ENCODE measurements around the gene LIAS.
A peak's percentile ranks its signal among the peaks of the same experiment; 100 is the strongest.

LIAS gene

GRCh38 chr4:39467464-39467863 is 8.6 kb downstream of the LIAS start:
- Histone ChIP-seq H3K27ac (no peak overlapping the region), H3K36me3 (peaks cover 53 to 83% (median 63%) of the 10 kb centered on the region in 11 experiments)

GRCh38 chr4:39469429-39470077 is 10.7 kb downstream of the LIAS start:
- H3K27ac ChIP-seq, result peak overlapping the region; percentile 48 to 90 (median 79); a peak in 21 of 22 replicates
- peaks cover 44 to 74% (median 55%) of the 10 kb centered on the region in 11 experiments for H3K36me3 ChIP-seq
- H3K9me3 ChIP-seq (replicated peaks in 1 of 11), result no peaks in the 10 kb centered on the region
- no peaks in the 10 kb centered on the region for H4K20me1 ChIP-seq
- peak overlapping the region; percentile 8 to 81 (median 50); a peak in 16 of 22 replicates for H3K4me2 ChIP-seq
- 0 out of 20 replicates have a peak overlapping the region, but pooled peaks of 1 of the 10 experiments have one; percentile 25 for H3K4me3 ChIP-seq
- H3K27me3 ChIP-seq, result no peaks in the 10 kb centered on the region
- peak overlapping the region; percentile 53 to 80 (median 73); a peak in 21 of 22 replicates for H3K9ac ChIP-seq
- H3K4me1 ChIP-seq, result peaks cover 0 to 9% (median 5%) of the 10 kb centered on the region in 10 experiments; a peak in 14 of 20 replicates
- TF ChIP-seq Cebpa-rat (IDR thresholded peaks at IDR 0.05), result no peak

More at GRCh38 chr4:39467464-39467863, 8.6 kb downstream of the LIAS start:
- no peak overlapping the region for H3K4me2 ChIP-seq
- no peaks in the 10 kb centered on the region for H3K27me3 ChIP-seq
- no peaks in the 10 kb centered on the region for H3K9me3 ChIP-seq (replicated peaks in 1 of 11)
- no peaks in the 10 kb centered on the region for H4K20me1 ChIP-seq
- peaks cover 0 to 9% (median 5%) of the 10 kb centered on the region in 10 experiments; a peak in 14 of 20 replicates for H3K4me1 ChIP-seq
- H3K4me3 ChIP-seq, result no peak overlapping the region
- H3K9ac ChIP-seq, result no peak overlapping the region; a peak in 1 of 22 replicates
- no peak for TF ChIP-seq Cebpa-rat (IDR thresholded peaks at IDR 0.05)

- no peak overlapping the region for H3K4me3 ChIP-seq
- H3K36me3 ChIP-seq, result peaks cover 37 to 68% (median 50%) of the 10 kb centered on the region in 11 experiments; a peak in 21 of 22 replicates
- no peaks in the 10 kb centered on the region for H3K27me3 ChIP-seq
- peak overlapping the region in 4 of 11 experiments; percentile 79 to 90 (median 83); a peak in 6 of 22 replicates for H3K27ac ChIP-seq
- no peak for TF ChIP-seq Cebpa-rat (IDR thresholded peaks at IDR 0.05)
- H4K20me1 ChIP-seq, result no peaks in the 10 kb centered on the region
- 0 out of 22 replicates have a peak overlapping the region, but pooled peaks of 1 of the 11 experiments have one; percentile 80 for H3K9ac ChIP-seq
- peak overlapping the region in 2 of 11 experiments; percentile 50 to 69; a peak in 3 of 22 replicates for H3K4me2 ChIP-seq
- H3K4me1 ChIP-seq, result peaks cover 0 to 9% (median 5%) of the 10 kb centered on the region in 10 experiments; a peak in 14 of 20 replicates
- H3K9me3 ChIP-seq (replicated peaks in 1 of 11), result no peaks in the 10 kb centered on the region
Measured at GRCh38 chr4:39470402-39470801, 11.5 kb downstream of the LIAS start.

- Histone ChIP-seq H3K9ac (no peak overlapping the region), H3K27me3 (no peaks in the 10 kb centered on the region), H3K36me3 (peaks cover 30 to 68% (median 46%) of the 10 kb centered on the region in 11 experiments; a peak in 21 of 22 replicates), H4K20me1 (no peaks in the 10 kb centered on the region), H3K9me3 (replicated peaks in 1 of 11) (no peaks in the 10 kb centered on the region), H3K4me2 (no peak overlapping the region), H3K27ac (no peak overlapping the region), H3K4me1 (peaks cover 0 to 9% (median 5%) of the 10 kb centered on the region in 10 experiments; a peak in 14 of 20 replicates), H3K4me3 (no peak overlapping the region)
- TF ChIP-seq Cebpa-rat (IDR thresholded peaks at IDR 0.05), result no peak
Measured at GRCh38 chr4:39472396-39472795, 13.5 kb downstream of the LIAS start.

- Histone ChIP-seq H3K9me3 (replicated peaks in 1 of 11) (no peaks in the 10 kb centered on the region), H4K20me1 (no peaks in the 10 kb centered on the region), H3K4me1 (no peaks in the 10 kb centered on the region), H3K4me3 (no peak overlapping the region), H3K27ac (no peak overlapping the region), H3K36me3 (peaks cover 26 to 61% (median 43%) of the 10 kb centered on the region in 11 experiments; a peak in 21 of 22 replicates), H3K27me3 (no peaks in the 10 kb centered on the region), H3K9ac (no peak overlapping the region), H3K4me2 (no peak overlapping the region)
- no peak for TF ChIP-seq Cebpa-rat (IDR thresholded peaks at IDR 0.05)
Measured at GRCh38 chr4:39476187-39476895, 17.5 kb downstream of the LIAS start.

- Histone ChIP-seq H4K20me1 (no peaks in the 10 kb centered on the region), H3K36me3 (peaks cover 6 to 30% (median 19%) of the 10 kb centered on the region in 11 experiments; a peak in 19 of 22 replicates), H3K4me1 (no peaks in the 10 kb centered on the region), H3K9me3 (replicated peaks in 1 of 11) (peaks cover 11 to 23% (median 20%) of the 10 kb centered on the region in 11 experiments), H3K9ac (no peak overlapping the region), H3K27me3 (no peaks in the 10 kb centered on the region), H3K4me3 (no peak overlapping the region), H3K4me2 (no peak overlapping the region), H3K27ac (no peak overlapping the region)
- TF ChIP-seq Cebpa-rat (IDR thresholded peaks at IDR 0.05), result no peak
Measured at GRCh38 chr4:39480251-39480650, 21.4 kb downstream of the LIAS start.

- no peak overlapping the region for H3K4me2 ChIP-seq
- H3K27me3 ChIP-seq, result no peaks in the 10 kb centered on the region
- H3K9ac ChIP-seq, result no peak overlapping the region
- H3K4me3 ChIP-seq, result no peak overlapping the region
- H3K27ac ChIP-seq, result no peak overlapping the region
- H3K36me3 ChIP-seq, result peaks cover 0 to 23% (median 14%) of the 10 kb centered on the region in 11 experiments; a peak in 18 of 22 replicates
- H3K4me1 ChIP-seq, result no peaks in the 10 kb centered on the region
- TF ChIP-seq Cebpa-rat (IDR thresholded peaks at IDR 0.05), result no peak
- peaks cover 16 to 29% (median 26%) of the 10 kb centered on the region in 11 experiments for H3K9me3 ChIP-seq (replicated peaks in 1 of 11)
- no peaks in the 10 kb centered on the region for H4K20me1 ChIP-seq
Measured at GRCh38 chr4:39480902-39481695, 22.2 kb downstream of the LIAS start.

GRCh38 chr4:39484582-39485272 is 25.9 kb downstream of the LIAS start:
- TF ChIP-seq Cebpa-rat (IDR thresholded peaks at IDR 0.05), result no peak
- Histone ChIP-seq H3K9ac (no peak overlapping the region), H3K36me3 (no peaks in the 10 kb centered on the region), H3K9me3 (replicated peaks in 1 of 11) (peaks cover 16 to 29% (median 26%) of the 10 kb centered on the region in 11 experiments), H4K20me1 (no peaks in the 10 kb centered on the region), H3K27me3 (no peaks in the 10 kb centered on the region), H3K4me3 (no peak overlapping the region), H3K4me1 (no peaks in the 10 kb centered on the region), H3K4me2 (no peak overlapping the region), H3K27ac (no peak overlapping the region)
